GM18499 (cell line): ENCODE results near the gene OR2T6.
"Not testable (repeated sequence)": the region's sequence is repeated elsewhere in the genome, so short reads cannot be mapped to it uniquely, and the experiment has no call there.

ENCODE experiments used
- ATAC-seq: cut with Tn5 transposase; IDR thresholded peaks from one replicate; pipeline ENCODE4 v1.9.1; 2021; ENCODE audit warnings: moderate number of reproducible peaks; ENCODE audit not compliant: insufficient read depth, unreplicated experiment

The OR2T6 gene

DNA sequence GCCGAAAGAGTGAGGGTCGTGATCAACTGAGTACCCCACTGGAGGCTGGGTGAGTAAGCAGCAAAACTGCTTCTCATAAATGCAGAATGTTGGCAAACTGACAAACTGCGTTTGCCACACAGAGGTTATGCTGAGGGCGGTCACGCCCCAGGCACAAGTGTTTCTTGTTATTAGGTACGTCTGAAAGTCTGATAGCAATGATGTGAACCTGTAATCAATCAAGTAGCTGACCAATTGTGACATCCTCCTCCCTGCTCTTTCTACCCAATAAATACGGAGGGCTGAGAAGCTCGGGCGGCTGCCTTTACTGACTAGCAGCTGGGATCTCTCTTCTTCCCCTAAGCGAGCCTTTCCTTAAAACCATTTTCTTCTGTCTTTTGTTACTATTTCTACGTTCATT, 56.1 kb downstream of the OR2T6 start:
- not testable (repeated sequence) for ATAC-seq

GRCh38 chr1:248432201-248432600, 56.7 kb downstream of the OR2T6 start:
- not testable (repeated sequence) for ATAC-seq

GRCh38 chr1:248433811-248434415, 58.4 kb downstream of the OR2T6 start:
- ATAC-seq: not testable (repeated sequence)

- not testable (repeated sequence) for ATAC-seq
Observed at GRCh38 chr1:248434913-248435312, 59.4 kb downstream of the OR2T6 start.

- not testable (repeated sequence) for ATAC-seq
Observed at GRCh38 chr1:248436303-248436702, 60.8 kb downstream of the OR2T6 start.

DNA sequence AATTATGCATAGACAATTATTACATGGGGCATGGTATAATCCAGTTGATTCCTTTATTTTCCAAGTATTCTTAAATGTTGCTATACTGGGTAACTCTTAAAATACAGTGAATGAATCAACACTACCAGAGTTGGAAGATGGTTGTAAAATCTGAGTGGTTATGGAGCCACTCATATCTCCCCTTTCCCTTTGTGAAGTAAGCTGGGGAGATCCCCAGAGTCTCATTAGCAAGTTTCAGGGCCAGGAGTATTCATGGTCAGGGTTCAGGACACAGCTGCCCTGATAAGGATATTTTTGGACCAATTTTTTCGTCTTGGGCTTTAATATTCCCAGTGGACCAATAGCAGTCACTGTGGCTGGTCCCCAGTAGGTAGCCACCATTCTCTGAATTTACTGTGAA, 63.1 kb downstream of the OR2T6 start:
- ATAC-seq: not testable (repeated sequence)

DNA sequence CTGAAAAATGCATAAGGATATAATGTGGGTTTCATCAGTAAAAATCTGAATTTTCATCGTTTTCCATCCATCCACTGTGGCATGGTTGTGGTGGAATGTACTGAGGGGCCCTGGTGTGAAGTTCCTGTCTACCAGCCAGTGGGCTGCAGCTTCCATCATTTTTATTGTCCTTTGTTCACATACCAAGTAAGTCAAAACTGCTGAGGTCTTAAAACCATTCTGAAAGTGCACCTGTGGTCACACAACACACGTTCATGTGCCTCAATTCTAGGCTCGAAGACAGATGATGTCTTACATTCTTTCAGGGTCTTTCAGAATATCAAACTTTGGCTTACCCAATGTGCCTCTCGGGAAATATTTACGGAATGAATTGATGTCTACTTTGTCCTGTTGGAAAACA, 63.7 kb downstream of the OR2T6 start:
- not testable (repeated sequence) for ATAC-seq
